Osteocyte (in vitro differentiated cells): ENCODE data around the gene RNF128. TPM values are rescaled to one million over a fixed set of nuclear protein-coding genes. Genes with fewer than 3 reads are reported as not detected.

Source experiments
- DNase-seq: peaks from one replicate; pipeline ENCODE4 v3.0.0; 2021; ENCODE audit warnings: mixed read lengths; ENCODE audit not compliant: unreplicated experiment; ENCODE audit errors: extremely low spot score
- H3K27ac Mint-ChIP-seq: one replicate; pipeline ENCODE4 v1.8.0; 2021; ENCODE audit warnings: mild to moderate bottlenecking, mixed read lengths; ENCODE audit not compliant: unreplicated experiment
- H3K27me3 Mint-ChIP-seq: one replicate; pipeline ENCODE4 v1.8.0; 2021; ENCODE audit warnings: mixed read lengths; ENCODE audit not compliant: unreplicated experiment
- H3K36me3 Mint-ChIP-seq: one replicate; pipeline ENCODE4 v1.8.0; 2021; ENCODE audit warnings: mixed read lengths; ENCODE audit not compliant: unreplicated experiment
- H3K4me1 Mint-ChIP-seq: one replicate; pipeline ENCODE4 v1.8.0; 2021; ENCODE audit warnings: mixed read lengths; ENCODE audit not compliant: unreplicated experiment
- H3K4me3 Mint-ChIP-seq: one replicate; pipeline ENCODE4 v1.8.0; 2021; ENCODE audit warnings: mild to moderate bottlenecking, moderate library complexity, mixed read lengths; ENCODE audit not compliant: unreplicated experiment
- H3K9me3 Mint-ChIP-seq: one replicate; pipeline ENCODE4 v1.8.0; 2021; ENCODE audit warnings: mixed read lengths; ENCODE audit not compliant: unreplicated experiment
- CTCF ChIP-seq: fragments of 200-600 bp; sonication (generic); IDR thresholded peaks from 2 replicates; pipeline ENCODE4 v1.5.0; 2021; ENCODE audit warnings: antibody characterized with exemption, mild to moderate bottlenecking, moderate library complexity
- total RNA-seq: library from RNA; stranded (reverse); gene quantifications from 2 replicates; pipeline ENCODE4 v1.2.1, GENCODE V29; 2021

Gene RNF128
- total RNA-seq, 1 donor from 2014 or later = not detected

DNA sequence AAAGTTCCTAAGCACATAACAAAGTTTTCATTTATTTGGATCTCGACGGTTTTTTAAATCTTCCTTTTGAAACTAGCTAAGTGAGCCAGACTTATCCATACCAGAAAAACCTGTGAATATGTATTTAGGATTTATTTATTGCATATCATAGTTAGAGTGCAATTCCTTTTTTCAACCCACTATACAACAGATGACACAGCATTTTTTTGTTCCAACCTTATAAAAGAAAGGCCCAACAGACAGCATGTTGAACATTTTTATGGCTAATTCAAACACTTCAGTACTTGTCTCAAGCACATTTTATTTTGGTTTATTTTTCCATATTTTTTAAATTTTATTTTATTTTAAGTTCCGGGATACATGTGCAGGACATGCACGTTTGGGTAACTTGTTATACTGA, 15.1 kb upstream of the RNF128 start:
- Mint-ChIP-seq H3K36me3 (no peaks in the 10 kb centered on the region), H3K4me1 (no peaks in the 10 kb centered on the region), H3K27me3 (no peaks in the 10 kb centered on the region), H3K4me3 (no peak overlapping the region), H3K27ac (no peak overlapping the region), H3K9me3 (peaks cover 4% of the 10 kb centered on the region)
- DNase-seq = no peak
- no peak for TF ChIP-seq CTCF

GRCh38 chrX:106716004-106716403, 10.5 kb upstream of the RNF128 start:
- TF ChIP-seq CTCF = no peak
- Mint-ChIP-seq H3K36me3 (no peaks in the 10 kb centered on the region), H3K27me3 (no peaks in the 10 kb centered on the region), H3K9me3 (peaks cover 4% of the 10 kb centered on the region), H3K4me1 (no peaks in the 10 kb centered on the region), H3K4me3 (no peak overlapping the region), H3K27ac (no peak overlapping the region)
- no peak for DNase-seq

- peaks cover 4% of the 10 kb centered on the region for H3K9me3 Mint-ChIP-seq
- H3K4me1 Mint-ChIP-seq = no peaks in the 10 kb centered on the region
- H3K4me3 Mint-ChIP-seq = no peak overlapping the region
- DNase-seq = no peak
- no peak overlapping the region for H3K27ac Mint-ChIP-seq
- no peak for TF ChIP-seq CTCF
- H3K36me3 Mint-ChIP-seq = no peaks in the 10 kb centered on the region
- no peaks in the 10 kb centered on the region for H3K27me3 Mint-ChIP-seq
Observed at GRCh38 chrX:106716463-106716862, 10.0 kb upstream of the RNF128 start.

GRCh38 chrX:106718709-106719108, 7.8 kb upstream of the RNF128 start:
- no peak overlapping the region for H3K27ac Mint-ChIP-seq
- peaks cover 6% of the 10 kb centered on the region for H3K9me3 Mint-ChIP-seq
- TF ChIP-seq CTCF = no peak
- no peak overlapping the region for H3K4me3 Mint-ChIP-seq
- DNase-seq = no peak
- no peaks in the 10 kb centered on the region for H3K27me3 Mint-ChIP-seq
- H3K4me1 Mint-ChIP-seq = no peaks in the 10 kb centered on the region
- H3K36me3 Mint-ChIP-seq = no peaks in the 10 kb centered on the region

- TF ChIP-seq CTCF = no peak
- Mint-ChIP-seq H3K4me3 (no peak overlapping the region), H3K4me1 (peaks cover 3% of the 10 kb centered on the region), H3K27ac (no peak overlapping the region), H3K27me3 (peaks cover 24% of the 10 kb centered on the region), H3K9me3 (peaks cover 13% of the 10 kb centered on the region), H3K36me3 (no peaks in the 10 kb centered on the region)
- no peak for DNase-seq
Observed at GRCh38 chrX:106725931-106726330, 570 bp upstream of the RNF128 start.
